Fibroblast of pulmonary artery (primary cell): ENCODE measurements around the gene SPP1.

Experiments used
- DNase-seq: peaks from one replicate; pipeline ENCODE4 v3.0.0-alpha.2; 2010; ENCODE audit warnings: low read depth
- H3K4me3 ChIP-seq: replicated peaks from 2 replicates; pipeline ENCODE4 v1.5.1; 2011; ENCODE audit warnings: low read depth, mild to moderate bottlenecking, control low read depth, low read length, moderate library complexity
- CTCF ChIP-seq: IDR thresholded peaks from 2 replicates; pipeline ENCODE4 v1.5.1; 2011; ENCODE audit warnings: mild to moderate bottlenecking, control low read depth, low read length, inconsistent platforms; ENCODE audit errors: missing control alignments

SPP1 gene

GRCh38 chr4:88008122-88008742 is 32.7 kb downstream of the SPP1 start:
- H3K4me3 ChIP-seq: peak overlapping the region; percentile 69
- DNase-seq: peak; percentile 55
- TF ChIP-seq CTCF: no peak

GRCh38 chr4:88008743-88009171 is 33.2 kb downstream of the SPP1 start:
- H3K4me3 ChIP-seq: peak overlapping the region; percentile 69
- TF ChIP-seq CTCF: no peak
- DNase-seq: peak; percentile 31

- H3K4me3 ChIP-seq: no peak overlapping the region
- no peak for TF ChIP-seq CTCF
Measured at GRCh38 chr4:88009871-88010270, 34.4 kb downstream of the SPP1 start.

GRCh38 chr4:88010966-88011365 is 35.5 kb downstream of the SPP1 start:
- no peak for TF ChIP-seq CTCF
- H3K4me3 ChIP-seq: no peak overlapping the region
- DNase-seq: no peak

More at GRCh38 chr4:88009871-88010270, 34.4 kb downstream of the SPP1 start:
- no peak for DNase-seq

- H3K4me3 ChIP-seq: no peak overlapping the region
- DNase-seq: no peak
- no peak for TF ChIP-seq CTCF
Measured at GRCh38 chr4:88012647-88013046, 37.1 kb downstream of the SPP1 start.

GRCh38 chr4:88014386-88014905 is 38.9 kb downstream of the SPP1 start:
- H3K4me3 ChIP-seq: no peak overlapping the region
- no peak for DNase-seq
- TF ChIP-seq CTCF: no peak
